Measurements from ENCODE around the gene ICA1. TPM values are rescaled to one million over a fixed set of nuclear protein-coding genes. Genes with fewer than 3 reads are reported as not detected.

ICA1 gene
- total RNA-seq, 1 experiment from 2014 or later, result 28.8 TPM

DNA sequence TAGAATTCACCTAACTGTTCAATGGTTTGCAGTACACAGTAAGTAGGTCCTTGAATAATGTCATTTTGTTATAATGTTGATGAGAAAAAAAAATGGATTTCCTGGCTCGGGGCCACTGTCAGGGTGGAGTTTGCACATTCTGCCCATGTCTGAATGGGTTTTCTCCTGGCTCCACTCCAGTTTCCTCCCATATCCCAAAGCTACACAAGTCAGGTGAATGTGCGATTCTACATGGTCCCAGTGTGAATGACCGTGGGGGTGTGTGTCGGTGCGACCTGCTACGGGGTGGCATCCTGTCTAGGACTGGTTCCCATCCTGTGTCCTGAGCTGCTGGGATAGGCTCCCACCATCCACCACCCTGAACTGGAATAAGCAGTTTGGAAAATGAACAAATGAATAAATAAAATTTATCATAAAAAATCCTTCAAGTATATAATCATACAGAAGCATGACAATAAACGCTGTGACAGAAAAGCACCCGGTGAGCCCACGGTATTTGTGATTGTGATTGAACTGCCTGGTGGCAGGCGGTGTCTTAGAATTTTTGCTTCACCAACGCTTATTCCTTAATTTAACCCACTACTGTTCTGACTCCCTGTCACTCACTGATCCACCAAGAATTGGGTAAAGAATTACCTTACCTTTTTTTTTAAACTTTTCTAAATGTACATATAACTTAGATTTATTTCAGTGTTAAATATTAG, 114.1 kb downstream of the ICA1 start:
- Histone ChIP-seq H4K8ac (replicated peaks; ENCODE audit: insufficient read length, low read depth, low read length) (no peak overlapping the region), H3K4me1 (ENCODE audit: insufficient read depth, low read length) (peaks cover 6% of the 10 kb centered on the region; the same call in 1 of the 2 replicates), H3K56ac (ENCODE audit: insufficient read length, low read depth, low read length) (no peak overlapping the region), H3K23ac (ENCODE audit: insufficient read length, low read depth, low read length) (no peak overlapping the region), H4K20me1 (ENCODE audit: control insufficient read depth, insufficient read depth, insufficient read length) (no peaks in the 10 kb centered on the region), H2BK120ac (ENCODE audit: low read depth, low read length, poor library complexity, severe bottlenecking) (no peak overlapping the region), H3K9me3 (ENCODE audit: control insufficient read depth, low read depth, low read length) (no peaks in the 10 kb centered on the region), H2AK5ac (ENCODE audit: insufficient read length, low read length) (no peak overlapping the region), H2AFZ (ENCODE audit: low read length) (no peak overlapping the region), H3K79me2 (ENCODE audit: insufficient read depth, low read length) (no peaks in the 10 kb centered on the region; the same call in 1 of the 2 replicates), H2BK15ac (ENCODE audit: low read depth, low read length) (no peak overlapping the region), H3K27ac (ENCODE audit: insufficient read length, low read depth, low read length) (no peak overlapping the region), H3K4ac (ENCODE audit: low read depth, low read length) (no peak overlapping the region), H3K9ac (ENCODE audit: extremely low read depth, insufficient read length, low read length) (no peak overlapping the region), H3K18ac (ENCODE audit: insufficient read length, low read depth, low read length) (no peak overlapping the region), H3K27me3 (ENCODE audit: insufficient read depth, low read length) (no peaks in the 10 kb centered on the region), H2BK12ac (ENCODE audit: insufficient read length, low read depth, low read length) (no peak overlapping the region), H3K4me2 (ENCODE audit: insufficient read depth, insufficient read length, low read length) (no peak overlapping the region), H3K14ac (ENCODE audit: insufficient read depth, low read length) (no peak overlapping the region), H2BK20ac (ENCODE audit: low read depth, low read length, poor library complexity, severe bottlenecking) (no peak overlapping the region), H3K23me2 (ENCODE audit: insufficient read length, low read depth, low read length, poor library complexity, severe bottlenecking) (no peaks in the 10 kb centered on the region), H4K91ac (ENCODE audit: insufficient read length, low read depth, low read length) (no peak overlapping the region), H2BK5ac (ENCODE audit: insufficient read length, low read length) (no peak overlapping the region), H3K79me1 (ENCODE audit: insufficient read depth, low read depth, low read length, poor library complexity, severe bottlenecking) (no peaks in the 10 kb centered on the region), H3T11ph (ENCODE audit: low read length) (no peak overlapping the region), H4K5ac (ENCODE audit: insufficient read length, low read depth, low read length) (no peak overlapping the region)
- Mint-ChIP-seq H3K4me1 (peaks cover 21 to 40% of the 10 kb centered on the region in 2 experiments), H3K36me3 (ENCODE audit: insufficient read depth in 1 of 3, low read depth in 3 of 3) (peaks cover 2 to 6% (median 5%) of the 10 kb centered on the region in 3 experiments; a peak in 5 of 7 replicates), H3K27ac (peak overlapping the region in 1 of 3 experiments; percentile 24; a peak in 1 of 7 replicates), H3K9me3 (peaks cover 1 to 7% of the 10 kb centered on the region in 2 experiments; a peak in 3 of 5 replicates), H3K27me3 (ENCODE audit: low read depth) (no peaks in the 10 kb centered on the region), H3K4me3 (no peak overlapping the region)
- DNase-seq, result no peak
- TF ChIP-seq, protein P1, sequence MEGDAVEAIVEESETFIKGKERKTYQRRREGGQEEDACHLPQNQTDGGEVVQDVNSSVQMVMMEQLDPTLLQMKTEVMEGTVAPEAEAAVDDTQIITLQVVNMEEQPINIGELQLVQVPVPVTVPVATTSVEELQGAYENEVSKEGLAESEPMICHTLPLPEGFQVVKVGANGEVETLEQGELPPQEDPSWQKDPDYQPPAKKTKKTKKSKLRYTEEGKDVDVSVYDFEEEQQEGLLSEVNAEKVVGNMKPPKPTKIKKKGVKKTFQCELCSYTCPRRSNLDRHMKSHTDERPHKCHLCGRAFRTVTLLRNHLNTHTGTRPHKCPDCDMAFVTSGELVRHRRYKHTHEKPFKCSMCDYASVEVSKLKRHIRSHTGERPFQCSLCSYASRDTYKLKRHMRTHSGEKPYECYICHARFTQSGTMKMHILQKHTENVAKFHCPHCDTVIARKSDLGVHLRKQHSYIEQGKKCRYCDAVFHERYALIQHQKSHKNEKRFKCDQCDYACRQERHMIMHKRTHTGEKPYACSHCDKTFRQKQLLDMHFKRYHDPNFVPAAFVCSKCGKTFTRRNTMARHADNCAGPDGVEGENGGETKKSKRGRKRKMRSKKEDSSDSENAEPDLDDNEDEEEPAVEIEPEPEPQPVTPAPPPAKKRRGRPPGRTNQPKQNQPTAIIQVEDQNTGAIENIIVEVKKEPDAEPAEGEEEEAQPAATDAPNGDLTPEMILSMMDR (conservative IDR thresholded peaks at IDR 0.05), result no peak
- no CpG with 5 or more reads among the region's 11 CpGs for WGBS (ENCODE audit: extremely low coverage, insufficient read length, low lambda C conversion rate)

Measured in H9 (cell line).